WTC11 (cell line): ENCODE data around the gene GALNT13. TPM values are rescaled to one million over a fixed set of nuclear protein-coding genes. Genes with fewer than 3 reads are reported as not detected.

Source experiments
- ATAC-seq: fragments of 200-7000 bp; cut with Tn5 transposase; 2 replicates; pipeline ENCODE4 v1.10.0; 2021; ENCODE audit warnings: mild to moderate bottlenecking, moderate library complexity
- CTCF ChIA-PET: fragments of 300-600 bp; sonication (Branson Sonifier 250); formaldehyde crosslinking; loops from one replicate; lab custom pipeline; 2021; ENCODE audit warnings: antibody characterized with exemption; lab: Charles Lee
- POLR2A ChIA-PET: fragments of 350-600 bp; sonication (Branson Sonifier 250); formaldehyde crosslinking; loops from one replicate; lab custom pipeline; 2021; ENCODE audit warnings: antibody characterized with exemption; lab: Charles Lee
- DNase-seq: peaks from one replicate; pipeline ENCODE4 v3.0.0; 2021; ENCODE audit warnings: low spot score
- H3K27ac Mint-ChIP-seq: 2 replicates; pipeline ENCODE4 v1.8.0; 2021; ENCODE audit warnings: mixed read lengths
- H3K27me3 Mint-ChIP-seq: 2 replicates; pipeline ENCODE4 v1.8.0; 2021; ENCODE audit warnings: low read depth, mild to moderate bottlenecking, moderate library complexity, mixed read lengths
- H3K36me3 Mint-ChIP-seq: 2 replicates; pipeline ENCODE4 v1.8.0; 2021; ENCODE audit warnings: mixed read lengths
- H3K4me1 Mint-ChIP-seq: 2 replicates; pipeline ENCODE4 v1.8.0; 2022; ENCODE audit warnings: mixed read lengths
- H3K4me3 Mint-ChIP-seq: 2 replicates; pipeline ENCODE4 v1.8.0; 2021; ENCODE audit warnings: mild to moderate bottlenecking, moderate library complexity, mixed read lengths
- H3K9me3 Mint-ChIP-seq: 2 replicates; pipeline ENCODE4 v1.8.0; 2021; ENCODE audit warnings: mixed read lengths
- AR ChIP-seq: fragments of 250-450 bp; sonication (Bioruptor Pico); IDR thresholded peaks from 2 replicates; pipeline ENCODE4 v1.9.0; 2021; ENCODE audit warnings: mild to moderate bottlenecking
- ARID4B ChIP-seq: sonication (generic); formaldehyde crosslinking; IDR thresholded peaks from 2 replicates; pipeline ENCODE4 v1.8.0; 2023; ENCODE audit warnings: missing genetic modification reagents, mild to moderate bottlenecking, borderline replicate concordance
- ESRRA ChIP-seq: sonication (generic); formaldehyde crosslinking; IDR thresholded peaks from 2 replicates; pipeline ENCODE4 v1.8.1; 2022; ENCODE audit warnings: mild to moderate bottlenecking, missing genetic modification reagents, borderline replicate concordance
- ETV6 ChIP-seq: sonication (generic); formaldehyde crosslinking; IDR thresholded peaks from 2 replicates; pipeline ENCODE4 v1.8.1; 2022; ENCODE audit warnings: mild to moderate bottlenecking, missing genetic modification reagents
- FOXP4 ChIP-seq: sonication (generic); formaldehyde crosslinking; IDR thresholded peaks from 2 replicates; pipeline ENCODE4 v1.8.0; 2022; ENCODE audit warnings: mild to moderate bottlenecking, missing genetic modification reagents
- GTF2I ChIP-seq: fragments of 250-450 bp; sonication (Bioruptor Pico); conservative IDR thresholded peaks from 2 replicates; pipeline ENCODE4 v1.4.0; 2021; ENCODE audit warnings: mild to moderate bottlenecking
- JAZF1 ChIP-seq: fragments of 250-450 bp; sonication (Bioruptor Pico); IDR thresholded peaks from 2 replicates; pipeline ENCODE4 v1.9.0; 2021; ENCODE audit warnings: moderate library complexity, mild to moderate bottlenecking, inconsistent platforms
- JUN ChIP-seq: sonication (generic); formaldehyde crosslinking; IDR thresholded peaks from 2 replicates; pipeline ENCODE4 v1.8.0; 2023; ENCODE audit warnings: mild to moderate bottlenecking, missing genetic modification reagents
- KAT7 ChIP-seq: sonication (generic); formaldehyde crosslinking; IDR thresholded peaks from 2 replicates; pipeline ENCODE4 v1.8.1; 2023; ENCODE audit warnings: missing genetic modification reagents, mild to moderate bottlenecking, borderline replicate concordance
- MLX ChIP-seq: sonication (generic); formaldehyde crosslinking; IDR thresholded peaks from 2 replicates; pipeline ENCODE4 v1.8.1; 2023; ENCODE audit warnings: mild to moderate bottlenecking, missing genetic modification reagents, moderate library complexity
- NFATC4 ChIP-seq: fragments of 250-450 bp; sonication (Bioruptor Pico); IDR thresholded peaks from 2 replicates; pipeline ENCODE4 v1.9.0; 2021; ENCODE audit warnings: mild to moderate bottlenecking
- NFE2L1 ChIP-seq: sonication (generic); formaldehyde crosslinking; IDR thresholded peaks from 2 replicates; pipeline ENCODE4 v1.8.1; 2023; ENCODE audit warnings: missing genetic modification reagents
- NFYB ChIP-seq: sonication (generic); formaldehyde crosslinking; conservative IDR thresholded peaks from 2 replicates; pipeline ENCODE4 v1.8.0; 2022; ENCODE audit warnings: low read depth, missing genetic modification reagents
- PREB ChIP-seq: sonication (generic); formaldehyde crosslinking; IDR thresholded peaks from 2 replicates; pipeline ENCODE4 v1.8.1; 2022; ENCODE audit warnings: mild to moderate bottlenecking, missing genetic modification reagents, moderate library complexity, borderline replicate concordance
- RELA ChIP-seq: sonication (generic); formaldehyde crosslinking; IDR thresholded peaks from 2 replicates; pipeline ENCODE4 v1.8.1; 2022; ENCODE audit warnings: missing genetic modification reagents, mild to moderate bottlenecking, borderline replicate concordance
- RORB ChIP-seq: fragments of 250-450 bp; sonication (Bioruptor Pico); IDR thresholded peaks from 2 replicates; pipeline ENCODE4 v1.9.0; 2021; ENCODE audit warnings: mild to moderate bottlenecking
- SOX15 ChIP-seq: fragments of 250-450 bp; sonication (Bioruptor Pico); IDR thresholded peaks from 2 replicates; pipeline ENCODE4 v1.9.0; 2021; ENCODE audit warnings: mild to moderate bottlenecking
- TCF7 ChIP-seq: sonication (generic); formaldehyde crosslinking; IDR thresholded peaks from 2 replicates; pipeline ENCODE4 v1.8.0; 2022; ENCODE audit warnings: mild to moderate bottlenecking, low read depth, missing genetic modification reagents, moderate library complexity
- TEAD4 ChIP-seq: sonication (generic); formaldehyde crosslinking; IDR thresholded peaks from 2 replicates; pipeline ENCODE4 v1.8.0; 2022; ENCODE audit warnings: mild to moderate bottlenecking, missing genetic modification reagents
- USF2 ChIP-seq: sonication (generic); formaldehyde crosslinking; IDR thresholded peaks from 2 replicates; pipeline ENCODE4 v1.8.1; 2023; ENCODE audit warnings: mild to moderate bottlenecking, missing genetic modification reagents, moderate library complexity
- ZBTB21 ChIP-seq: sonication (generic); formaldehyde crosslinking; IDR thresholded peaks from 2 replicates; pipeline ENCODE4 v1.8.1; 2023; ENCODE audit warnings: mild to moderate bottlenecking, missing genetic modification reagents, borderline replicate concordance
- ZNF232 ChIP-seq: sonication (generic); formaldehyde crosslinking; IDR thresholded peaks from 2 replicates; pipeline ENCODE4 v1.8.0; 2022; ENCODE audit warnings: mild to moderate bottlenecking, missing genetic modification reagents
- ZNF416 ChIP-seq: fragments of 250-450 bp; sonication (Bioruptor Pico); IDR thresholded peaks from 2 replicates; pipeline ENCODE4 v1.9.0; 2021; ENCODE audit warnings: mild to moderate bottlenecking, inconsistent platforms
- ZNF423 ChIP-seq: fragments of 250-450 bp; sonication (Bioruptor Pico); IDR thresholded peaks from 2 replicates; pipeline ENCODE4 v2.1.2; 2022; ENCODE audit warnings: mild to moderate bottlenecking, moderate library complexity
- ZNF425 ChIP-seq: fragments of 250-450 bp; sonication (Bioruptor Pico); conservative IDR thresholded peaks from 2 replicates; pipeline ENCODE4 v1.9.0; 2021; ENCODE audit warnings: mild to moderate bottlenecking
- total RNA-seq: library from RNA; stranded (reverse); gene quantifications from 3 replicates; pipeline ENCODE4 v1.2.3, GENCODE V29; 2021

Gene GALNT13
- total RNA-seq, 1 experiment from 2014 or later = 9.9 TPM

- TF ChIP-seq AR (no peak), ESRRA (no peak), KAT7 (CRISPR knock-in tag) (no peak), NFE2L1 (CRISPR knock-in tag) (no peak), MLX (CRISPR knock-in tag) (no peak), ZBTB21 (CRISPR knock-in tag) (no peak), NFYB (CRISPR knock-in tag) (no peak), NFATC4 (CRISPR knock-in tag) (no peak), JAZF1 (CRISPR knock-in tag) (no peak), TEAD4 (no peak), ZNF416 (CRISPR knock-in tag) (no peak), SOX15 (no peak), FOXP4 (no peak), JUN (CRISPR knock-in tag) (no peak), RELA (CRISPR knock-in tag) (no peak)
These were observed 479.2 kb downstream of the GALNT13 start (continued) for GRCh38 chr2:154350911-154351310.

- no peak for ATAC-seq
- Mint-ChIP-seq H3K36me3 (no peaks in the 10 kb centered on the region), H3K4me1 (peaks cover 3% of the 10 kb centered on the region; the same call in 1 of the 2 replicates), H3K4me3 (no peak overlapping the region), H3K9me3 (no peaks in the 10 kb centered on the region), H3K27ac (no peak overlapping the region), H3K27me3 (no peaks in the 10 kb centered on the region)
- DNase-seq = no peak
- ChIA-PET CTCF (interaction anchor here (0.8 kb wide), 1 partner anchor 591 kb away, joined by 3 read pairs; no protein-coding TSS in a partner anchor), POLR2A (no interaction called here)
- TF ChIP-seq ZNF232 (no peak), ARID4B (CRISPR knock-in tag) (no peak), RORB (CRISPR knock-in tag) (no peak), JUN (CRISPR knock-in tag) (no peak), GTF2I (no peak), TCF7 (CRISPR knock-in tag) (no peak), PREB (CRISPR knock-in tag) (no peak), ETV6 (CRISPR knock-in tag) (no peak), USF2 (CRISPR knock-in tag) (no peak), ZNF423 (no peak), ZNF425 (CRISPR knock-in tag) (no peak)
These were observed 489.6 kb downstream of the GALNT13 start for GRCh38 chr2:154361276-154361675.
